GM21447 (cell line): ENCODE measurements around the gene DAG1.
"Not testable (repeated sequence)": the region's sequence is repeated elsewhere in the genome, so short reads cannot be mapped to it uniquely, and the experiment has no call there.

Experiments
- ATAC-seq: cut with Tn5 transposase; IDR thresholded peaks from one replicate; pipeline ENCODE4 v1.9.1; 2021; ENCODE audit not compliant: unreplicated experiment

Gene DAG1

GRCh38 chr3:49469037-49469935 lies 781 bp upstream of the DAG1 start:
- ATAC-seq = peak; percentile 25

DNA sequence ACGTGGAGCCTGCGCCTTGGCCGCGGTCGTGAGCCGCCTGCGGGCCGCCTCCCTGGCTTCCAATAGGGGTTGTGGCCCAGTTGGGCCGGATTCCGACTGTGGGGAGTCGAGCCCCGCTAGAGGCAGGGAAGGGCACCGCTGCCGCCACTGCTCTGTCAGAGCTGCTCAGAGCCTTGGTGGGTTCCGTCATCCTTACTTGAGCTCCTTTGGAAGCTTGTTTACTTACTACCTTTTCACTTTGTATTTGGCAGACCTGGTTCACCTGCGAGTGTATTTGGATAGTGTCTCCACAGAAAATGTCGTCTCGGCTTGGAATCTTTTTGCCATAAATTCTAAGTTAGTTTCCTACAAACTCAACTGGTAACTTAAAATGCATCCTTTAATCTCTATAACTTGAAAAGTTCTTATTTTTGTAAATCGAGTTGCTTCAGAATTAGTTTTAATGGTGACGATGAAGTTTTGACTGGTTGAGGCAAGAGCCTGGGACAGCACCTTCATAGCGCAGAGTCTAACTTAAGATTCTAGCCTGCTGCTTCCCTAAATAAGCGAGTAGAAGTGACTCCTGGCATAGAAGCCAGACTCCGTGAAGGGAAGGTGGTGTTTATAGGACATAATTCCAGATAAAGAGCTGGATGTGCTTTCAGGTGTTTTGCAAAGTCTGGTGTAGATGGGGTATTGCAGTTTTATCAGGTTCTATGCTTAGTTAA lies 800 bp downstream of the DAG1 start:
- ATAC-seq = peak; percentile 18

DNA sequence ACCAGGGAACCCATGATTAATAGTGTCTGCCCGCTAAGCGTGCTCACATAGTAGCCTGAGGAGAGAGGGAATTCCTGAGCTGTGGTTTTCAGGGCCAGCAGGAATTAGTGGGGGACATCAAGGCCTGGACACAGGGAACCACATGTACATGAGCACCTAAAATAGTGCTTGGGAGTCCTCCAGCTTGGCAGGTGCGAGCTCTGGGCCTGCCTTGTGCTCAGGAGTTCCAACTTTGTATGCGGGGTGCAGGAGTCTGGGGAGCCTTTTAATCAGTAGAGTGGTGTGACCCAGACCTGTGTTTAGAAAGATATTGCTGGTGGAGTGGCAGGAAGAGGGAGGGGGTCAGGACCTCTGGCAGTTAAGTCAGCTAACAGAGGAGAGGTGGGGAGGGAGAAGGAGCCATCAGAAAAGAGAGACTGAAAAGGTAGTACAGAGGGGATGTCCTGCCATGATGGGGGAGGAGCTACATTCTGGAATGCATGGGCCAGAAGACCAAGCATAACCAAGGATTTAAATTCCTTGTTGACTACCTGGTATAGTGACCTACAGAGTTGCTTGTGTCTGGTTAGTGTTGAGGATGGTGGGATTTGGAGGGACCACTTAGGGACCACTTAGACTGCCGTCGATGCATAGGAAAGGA lies 1.9 kb downstream of the DAG1 start:
- no peak for ATAC-seq

DNA sequence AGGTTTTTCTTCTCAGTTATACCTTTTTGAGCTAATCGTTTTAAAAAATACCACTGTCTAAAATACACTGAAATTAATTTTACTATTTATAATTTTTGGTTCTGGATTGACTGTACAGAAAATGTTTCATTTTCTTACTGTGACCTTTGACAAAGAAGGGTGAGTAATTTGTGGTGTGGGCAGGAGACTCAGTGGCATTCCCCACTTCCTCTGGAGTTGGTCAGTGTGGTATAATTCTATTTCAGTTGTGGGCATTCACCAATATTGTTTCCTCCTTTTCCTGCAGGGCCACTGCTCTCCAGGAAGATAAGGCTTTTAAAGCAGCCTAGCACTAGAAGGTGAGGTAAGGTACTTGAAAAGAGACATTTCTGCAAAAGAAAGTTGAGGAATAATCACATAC lies 6.5 kb downstream of the DAG1 start:
- ATAC-seq = no peak

- no peak for ATAC-seq
These were observed 12.7 kb downstream of the DAG1 start for GRCh38 chr3:49482766-49483165.

DNA sequence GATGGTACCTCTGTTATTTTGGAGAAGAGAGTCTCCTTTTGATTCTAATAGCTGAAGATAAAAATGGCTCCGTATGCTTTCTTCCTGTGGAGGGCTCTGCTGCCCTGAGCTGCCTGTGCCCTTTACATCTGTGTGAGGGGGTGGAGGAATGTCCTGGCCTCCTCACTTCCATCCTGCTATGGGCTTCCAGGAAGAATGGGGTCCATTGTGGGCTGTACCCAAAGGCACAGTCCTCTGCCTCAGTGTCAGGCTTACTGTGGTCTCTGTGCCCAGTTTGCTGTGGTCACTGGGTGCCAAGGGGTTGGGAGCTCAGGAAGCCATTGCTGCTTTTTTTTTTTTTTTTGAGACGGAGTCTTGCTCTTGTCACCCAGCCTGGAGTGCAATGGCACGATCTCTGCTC lies 14.4 kb downstream of the DAG1 start:
- no peak for ATAC-seq

- no peak for ATAC-seq
These were observed 19.2 kb downstream of the DAG1 start for GRCh38 chr3:49489247-49489646.

GRCh38 chr3:49492969-49493368 lies 22.9 kb downstream of the DAG1 start:
- ATAC-seq = no peak

- ATAC-seq = no peak
These were observed 23.8 kb downstream of the DAG1 start for GRCh38 chr3:49493901-49494300.

DNA sequence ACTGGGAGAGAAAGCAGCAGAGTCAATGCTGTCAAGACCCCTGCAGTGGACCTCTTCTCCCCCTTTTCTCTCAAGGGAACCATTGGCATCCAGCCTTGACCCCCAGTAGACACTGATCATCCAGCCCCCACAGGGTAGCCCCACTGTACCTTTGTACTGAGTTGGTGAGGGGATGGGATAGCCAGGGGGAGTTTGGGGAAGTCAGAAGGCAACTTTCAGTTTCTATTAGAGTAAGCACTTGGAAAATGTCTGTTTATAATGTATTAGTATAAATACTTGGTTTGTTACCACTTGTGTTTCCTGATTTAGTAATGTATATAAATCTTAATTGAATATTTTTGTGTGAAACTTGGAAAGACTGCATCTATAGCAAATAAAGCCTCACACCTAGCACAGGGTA lies 25.0 kb downstream of the DAG1 start:
- ATAC-seq = no peak

GRCh38 chr3:49496845-49497244 lies 26.8 kb downstream of the DAG1 start:
- ATAC-seq = not testable (repeated sequence)

GRCh38 chr3:49497606-49498005 lies 27.5 kb downstream of the DAG1 start:
- no peak for ATAC-seq

- no peak for ATAC-seq
These were observed 28.2 kb downstream of the DAG1 start for GRCh38 chr3:49498239-49498638.

GRCh38 chr3:49498648-49499047 lies 28.6 kb downstream of the DAG1 start:
- ATAC-seq = no peak

DNA sequence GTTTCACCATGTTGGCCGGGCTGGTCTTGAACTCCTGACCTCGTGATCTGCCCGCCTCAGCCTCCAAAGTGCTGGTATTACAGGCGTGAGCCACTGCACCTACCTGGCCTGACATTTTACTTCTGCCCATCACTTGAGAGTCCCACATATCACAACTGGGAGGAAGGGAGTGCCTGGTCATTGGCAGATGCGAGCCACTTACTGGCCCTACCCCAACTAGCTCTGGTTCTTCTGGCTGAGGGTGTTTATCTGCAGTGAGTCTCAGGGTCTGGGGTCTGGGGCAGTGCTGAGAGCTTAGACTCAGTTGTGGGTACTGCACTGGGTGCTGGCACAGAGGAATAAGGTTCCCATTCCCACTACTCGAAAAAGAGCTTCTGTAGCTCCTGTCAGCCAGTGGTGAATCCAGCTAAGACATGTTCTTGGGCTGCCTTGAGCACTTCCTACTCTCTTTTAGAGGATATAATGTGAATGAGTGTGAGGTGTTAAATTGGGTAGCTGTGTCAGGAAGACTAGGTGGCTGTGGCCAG lies 30.2 kb downstream of the DAG1 start:
- no peak for ATAC-seq

GRCh38 chr3:49500732-49501609 lies 30.9 kb downstream of the DAG1 start:
- ATAC-seq = no peak

DNA sequence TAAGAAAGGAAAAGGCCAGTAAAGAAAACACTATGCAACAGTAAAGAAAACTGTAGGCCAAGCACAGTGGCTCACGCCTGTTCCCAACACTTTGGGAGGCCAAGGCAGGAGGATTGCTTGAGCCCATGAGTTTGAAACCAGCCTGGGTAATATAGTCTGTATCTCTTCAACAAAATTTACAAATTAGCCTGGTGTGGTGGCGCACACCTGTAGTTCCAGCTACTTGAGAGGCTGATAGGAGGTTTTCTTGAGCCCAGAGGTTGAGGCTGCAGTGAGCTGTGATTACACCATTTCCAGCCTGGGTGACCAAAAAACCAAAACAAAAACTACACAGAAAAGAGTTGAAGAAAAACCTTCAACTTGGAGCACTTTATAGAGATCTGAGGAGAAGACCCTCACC lies 31.8 kb downstream of the DAG1 start:
- no peak for ATAC-seq

DNA sequence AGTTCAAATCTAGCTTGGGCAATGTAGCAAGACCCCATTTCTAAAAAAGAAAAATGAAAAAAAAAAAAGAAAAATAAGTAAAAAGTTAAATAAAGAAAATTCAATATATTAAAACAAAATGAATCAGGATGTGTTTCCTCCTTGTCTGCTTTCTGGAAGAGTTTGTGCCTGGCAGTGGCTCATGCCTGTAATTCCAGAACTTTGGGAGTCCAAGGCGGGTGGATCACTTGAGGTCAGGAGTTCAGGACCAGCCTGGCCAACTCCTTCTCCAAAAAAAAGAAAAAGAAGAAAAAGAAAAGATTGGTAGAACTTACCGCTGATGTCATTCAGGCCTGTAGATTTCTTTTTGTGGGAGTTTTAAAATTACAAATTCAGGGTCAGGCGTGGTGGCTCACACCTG lies 36.8 kb downstream of the DAG1 start:
- ATAC-seq = no peak

DNA sequence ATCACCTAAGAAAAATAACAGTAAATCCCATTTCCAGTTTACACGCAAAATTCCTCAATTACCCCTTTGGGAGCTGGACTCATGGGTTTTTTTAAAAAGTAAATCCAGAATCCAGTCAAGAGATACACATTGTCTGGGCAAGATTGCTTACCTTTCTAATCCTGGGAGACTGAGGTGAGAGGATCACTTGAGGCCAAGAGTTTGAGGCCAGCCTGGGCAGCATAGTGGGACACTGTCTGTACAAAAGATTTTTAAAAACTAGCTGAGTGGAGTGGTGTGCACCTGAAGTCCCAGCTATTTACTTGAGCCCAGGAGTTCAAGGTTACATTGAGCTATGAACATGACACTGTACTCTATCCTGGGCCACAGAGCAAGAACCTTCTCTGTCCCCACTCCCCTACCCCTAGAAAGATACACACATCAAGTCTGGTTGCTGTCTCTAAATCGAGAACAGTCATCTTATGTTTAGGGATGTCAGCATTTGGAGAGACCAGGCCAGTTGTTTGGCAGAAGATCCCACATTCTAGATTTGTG lies 39.0 kb downstream of the DAG1 start:
- ATAC-seq = no peak

DNA sequence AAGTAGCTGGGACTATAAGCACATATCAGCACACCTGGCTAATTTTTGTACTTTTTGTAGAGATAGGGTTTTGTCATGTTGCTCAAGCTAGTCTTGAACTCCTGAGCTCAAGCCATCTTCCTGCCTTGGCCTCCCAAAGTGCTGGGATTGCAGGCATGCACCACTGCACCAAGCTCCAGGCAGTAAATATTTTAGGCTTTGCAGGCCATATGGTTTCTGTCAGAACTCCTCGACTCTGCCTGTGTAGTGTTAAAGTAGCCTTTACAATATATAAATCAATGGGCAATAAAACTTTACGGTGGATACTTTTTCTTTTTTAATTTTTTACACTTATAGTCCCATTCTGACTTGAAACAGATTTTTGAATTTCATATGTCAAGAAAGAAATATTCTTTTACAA lies 41.6 kb downstream of the DAG1 start:
- no peak for ATAC-seq
